Hepatocyte (in vitro differentiated cells): ENCODE data around the gene RPL10A. TPM values are rescaled to one million over a fixed set of nuclear protein-coding genes. Genes with fewer than 3 reads are reported as not detected.
A peak's percentile ranks its signal among the peaks of the same experiment; 100 is the strongest.
"Not testable (repeated sequence)": the region's sequence is repeated elsewhere in the genome, so short reads cannot be mapped to it uniquely, and the experiment has no call there.

Source experiments
- DNase-seq: peaks from one replicate; pipeline ENCODE4 v3.0.0-alpha.2; 2016; ENCODE audit warnings: low spot score
- H2AFZ ChIP-seq: fragments of 200-600 bp; sonication (generic); 2 replicates; pipeline ENCODE4 v1.6.0; 2016; ENCODE audit warnings: antibody characterized with exemption, mild to moderate bottlenecking
- H3K27ac ChIP-seq: fragments of 200-600 bp; sonication (generic); 2 replicates; pipeline ENCODE4 v1.5.1; 2016; ENCODE audit warnings: mild to moderate bottlenecking
- H3K27me3 ChIP-seq: fragments of 200-600 bp; sonication (generic); 2 replicates; pipeline ENCODE4 v1.6.1; 2016
- H3K36me3 ChIP-seq: fragments of 200-600 bp; sonication (generic); replicated peaks from 2 replicates; pipeline ENCODE4 v1.5.1; 2016; ENCODE audit warnings: low read depth; ENCODE audit not compliant: insufficient read depth
- H3K4me1 ChIP-seq: fragments of 200-600 bp; sonication (generic); 2 replicates; pipeline ENCODE4 v1.5.1; 2016; ENCODE audit warnings: mild to moderate bottlenecking, moderate library complexity; ENCODE audit not compliant: insufficient read depth
- H3K4me2 ChIP-seq: fragments of 200-600 bp; sonication (generic); 2 replicates; pipeline ENCODE4 v1.6.0; 2016
- H3K4me3 ChIP-seq: fragments of 200-600 bp; sonication (generic); 2 replicates; pipeline ENCODE4 v1.5.1; 2016; ENCODE audit warnings: mild to moderate bottlenecking
- H3K79me2 ChIP-seq: fragments of 200-600 bp; sonication (generic); 2 replicates; pipeline ENCODE4 v1.6.0; 2017; ENCODE audit warnings: mild to moderate bottlenecking
- H3K9me2 ChIP-seq: fragments of 200-600 bp; sonication (generic); replicated peaks from 2 replicates; pipeline ENCODE4 v1.6.0; 2017; ENCODE audit warnings: mild to moderate bottlenecking; ENCODE audit not compliant: insufficient read depth
- H3K9me3 ChIP-seq: fragments of 200-600 bp; sonication (generic); 2 replicates; pipeline ENCODE4 v1.5.1; 2016; ENCODE audit warnings: low read depth, mild to moderate bottlenecking
- H4K20me1 ChIP-seq: fragments of 200-600 bp; sonication (generic); 2 replicates; pipeline ENCODE4 v1.6.0; 2016; ENCODE audit warnings: mild to moderate bottlenecking; ENCODE audit not compliant: insufficient read depth, poor library complexity, severe bottlenecking
- EZH2 ChIP-seq: fragments of 200-600 bp; sonication (generic); IDR thresholded peaks from 2 replicates; pipeline ENCODE4 v1.6.1; 2016; ENCODE audit warnings: antibody characterized with exemption, mild to moderate bottlenecking, borderline replicate concordance
- EZH2phosphoT487 ChIP-seq: fragments of 200-600 bp; sonication (generic); IDR thresholded peaks from one replicate; pipeline ENCODE4 v1.6.1; 2018; ENCODE audit warnings: antibody characterized with exemption, mild to moderate bottlenecking, low read depth, moderate library complexity; ENCODE audit not compliant: unreplicated experiment, severe bottlenecking
- WGBS: methylation state at CpG from one replicate; pipeline ENCODE4 v1.1.6; 2016; ENCODE audit warnings: low lambda C conversion rate; ENCODE audit errors: missing lambda C conversion rate; 5-methylcytosine and 5-hydroxymethylcytosine counted together
- polyA plus RNA-seq: library from polyadenylated mRNA; unstranded; fragments of >200 nt; fragmentation: Nextera tagmentation; extraction: Ambion mirVana; gene quantifications from 2 replicates; pipeline ENCODE4 v1.2.1, GENCODE V29; 2016
- total RNA-seq: library from RNA; depleted of rRNA; stranded (reverse); fragments of >200 nt; gene quantifications from 2 replicates; pipeline ENCODE4 v1.2.3, GENCODE V29; 2014
- TF ChIP-seq, protein P1 (sequence below): fragments of 200-600 bp; sonication (generic); IDR thresholded peaks from 2 replicates; pipeline ENCODE4 v1.5.1; 2016; ENCODE audit warnings: antibody characterized with exemption, mild to moderate bottlenecking; ENCODE audit not compliant: poor library complexity

RPL10A gene
- total and polyA plus RNA-seq, 2 experiments from 2014 or later = 308 to 1,102 TPM

DNA sequence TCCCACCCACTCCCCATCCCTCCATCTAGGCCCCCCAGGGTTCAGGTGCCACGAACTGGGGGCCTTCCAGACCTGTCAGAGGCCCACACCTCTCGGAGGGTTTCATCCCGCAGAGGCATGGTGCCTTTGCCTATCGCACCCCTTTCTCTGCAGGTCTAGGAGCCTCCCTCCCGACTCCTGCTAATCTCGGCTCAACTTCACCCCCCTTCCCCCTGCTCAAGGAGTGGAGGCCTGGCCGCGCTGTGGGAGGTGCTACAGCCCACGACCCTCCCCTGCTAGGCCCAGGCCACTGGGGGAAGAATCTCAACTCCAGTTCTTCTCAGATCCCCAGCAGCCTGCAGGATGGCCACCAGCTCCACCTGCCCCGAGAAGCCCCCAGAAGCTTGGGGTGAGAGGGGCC is 44.5 kb downstream of the RPL10A start, which contains the start of gene TULP1:
TSS of gene TULP1 (minus strand) at position 157 of the 400 bp plus-strand sequence. CDS start at position 119, 38 bp downstream.
- peak within 1 kb of the TSS; percentile 46 for H3K4me2 ChIP-seq
- no peak within 1 kb of the TSS for H3K27ac ChIP-seq
- no peaks in the 10 kb centered on the region for H3K9me2 ChIP-seq
- DNase-seq = no peak
- WGBS = 77% methylated on average over 10 of the region's 10 CpGs
- TF ChIP-seq EZH2 (no peak), EZH2phosphoT487 (no peak)
- TF ChIP-seq, protein P1, sequence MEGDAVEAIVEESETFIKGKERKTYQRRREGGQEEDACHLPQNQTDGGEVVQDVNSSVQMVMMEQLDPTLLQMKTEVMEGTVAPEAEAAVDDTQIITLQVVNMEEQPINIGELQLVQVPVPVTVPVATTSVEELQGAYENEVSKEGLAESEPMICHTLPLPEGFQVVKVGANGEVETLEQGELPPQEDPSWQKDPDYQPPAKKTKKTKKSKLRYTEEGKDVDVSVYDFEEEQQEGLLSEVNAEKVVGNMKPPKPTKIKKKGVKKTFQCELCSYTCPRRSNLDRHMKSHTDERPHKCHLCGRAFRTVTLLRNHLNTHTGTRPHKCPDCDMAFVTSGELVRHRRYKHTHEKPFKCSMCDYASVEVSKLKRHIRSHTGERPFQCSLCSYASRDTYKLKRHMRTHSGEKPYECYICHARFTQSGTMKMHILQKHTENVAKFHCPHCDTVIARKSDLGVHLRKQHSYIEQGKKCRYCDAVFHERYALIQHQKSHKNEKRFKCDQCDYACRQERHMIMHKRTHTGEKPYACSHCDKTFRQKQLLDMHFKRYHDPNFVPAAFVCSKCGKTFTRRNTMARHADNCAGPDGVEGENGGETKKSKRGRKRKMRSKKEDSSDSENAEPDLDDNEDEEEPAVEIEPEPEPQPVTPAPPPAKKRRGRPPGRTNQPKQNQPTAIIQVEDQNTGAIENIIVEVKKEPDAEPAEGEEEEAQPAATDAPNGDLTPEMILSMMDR = no peak
- no peak within 1 kb of the TSS for H3K4me3 ChIP-seq
- H3K27me3 ChIP-seq = no peaks in the 10 kb centered on the region
- H4K20me1 ChIP-seq = no peaks in the 10 kb centered on the region
- H3K9me3 ChIP-seq = no peaks in the 10 kb centered on the region
- no peak within 1 kb of the TSS for H2AFZ ChIP-seq
- H3K36me3 ChIP-seq = no peaks in the 10 kb centered on the region
- H3K4me1 ChIP-seq = no peaks in the 10 kb centered on the region
- no peaks in the 10 kb centered on the region for H3K79me2 ChIP-seq

DNA sequence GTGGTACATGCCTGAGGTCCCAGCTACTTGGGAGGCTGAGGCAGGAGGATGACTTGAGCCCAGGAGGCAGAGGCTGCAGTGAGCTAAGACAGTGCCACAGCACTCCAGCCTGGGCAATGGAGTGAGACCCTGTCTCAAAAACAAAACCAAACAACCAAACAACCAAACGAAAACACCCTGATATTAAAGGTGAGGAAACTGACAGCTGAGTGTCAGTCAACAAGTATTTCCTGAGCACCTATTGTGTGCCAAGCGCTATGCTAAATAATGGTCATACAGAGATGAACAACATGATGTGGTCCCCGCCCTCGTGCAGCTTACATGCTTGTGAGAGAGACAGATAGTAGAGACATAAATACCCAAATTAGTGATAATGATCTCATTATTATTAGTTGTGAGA is 46.4 kb downstream of the RPL10A start:
- H4K20me1 ChIP-seq = no peaks in the 10 kb centered on the region
- H3K27ac ChIP-seq = no peak overlapping the region
- no peak for DNase-seq
- TF ChIP-seq EZH2phosphoT487 (no peak), EZH2 (no peak)
- TF ChIP-seq, protein P1 = no peak
- WGBS = 86% methylated on average over 4 of the region's 4 CpGs
- no peaks in the 10 kb centered on the region for H3K4me1 ChIP-seq
- H2AFZ ChIP-seq = no peak overlapping the region
- H3K79me2 ChIP-seq = no peaks in the 10 kb centered on the region
- H3K4me2 ChIP-seq = no peak overlapping the region
- no peak overlapping the region for H3K4me3 ChIP-seq
- H3K9me2 ChIP-seq = no peaks in the 10 kb centered on the region
- no peaks in the 10 kb centered on the region for H3K27me3 ChIP-seq
- no peaks in the 10 kb centered on the region for H3K9me3 ChIP-seq
- H3K36me3 ChIP-seq = no peaks in the 10 kb centered on the region

DNA sequence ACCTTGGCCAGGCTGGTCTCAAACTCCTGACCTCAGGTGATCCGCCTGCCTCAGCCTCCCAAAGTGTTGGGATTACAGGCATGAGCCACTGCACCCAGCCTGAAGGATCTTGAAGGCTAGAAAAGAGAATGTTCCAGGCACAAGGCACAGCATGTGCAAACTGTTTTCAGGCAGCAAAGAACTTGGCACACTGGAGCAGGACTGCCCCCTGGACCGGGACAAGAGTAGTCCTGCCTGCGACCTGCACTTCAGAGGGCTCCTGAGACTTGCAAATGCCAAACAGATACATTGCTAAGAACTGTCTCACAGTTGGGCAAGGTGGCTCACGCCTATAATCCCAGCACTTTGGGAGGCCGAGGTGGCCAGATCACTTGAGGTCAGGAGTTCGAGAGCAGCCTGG is 47.7 kb downstream of the RPL10A start:
- not testable (repeated sequence) for H3K9me2 ChIP-seq, H3K27me3 ChIP-seq, H2AFZ ChIP-seq, DNase-seq, H3K36me3 ChIP-seq, H3K9me3 ChIP-seq, H3K4me1 ChIP-seq, H3K4me3 ChIP-seq, H3K4me2 ChIP-seq, H3K79me2 ChIP-seq, H4K20me1 ChIP-seq, H3K27ac ChIP-seq
- 86% methylated on average over 6 of the region's 6 CpGs for WGBS

DNA sequence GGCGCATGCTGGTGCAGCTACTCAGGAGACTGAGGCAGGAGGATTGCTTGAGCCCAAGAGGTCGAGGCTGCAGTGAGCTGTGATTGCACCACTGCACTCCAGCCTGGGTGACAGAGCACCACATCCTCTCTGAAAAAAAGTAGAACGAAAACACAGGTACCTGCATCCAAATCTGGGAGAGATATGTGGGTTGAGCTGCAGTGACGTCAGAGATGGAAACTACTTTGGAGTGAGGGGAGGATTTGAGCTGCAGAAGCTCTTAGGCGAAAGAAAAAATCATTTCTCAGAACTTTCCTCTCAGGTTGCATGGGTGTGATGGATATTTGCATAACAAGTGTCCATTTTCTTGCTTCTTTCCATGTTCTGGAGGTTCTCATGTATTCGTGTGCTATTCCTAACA is 48.5 kb downstream of the RPL10A start:
- DNase-seq = no peak
- no peaks in the 10 kb centered on the region for H3K27me3 ChIP-seq
- no peaks in the 10 kb centered on the region for H4K20me1 ChIP-seq
- no peaks in the 10 kb centered on the region for H3K9me2 ChIP-seq
- no peaks in the 10 kb centered on the region for H3K9me3 ChIP-seq
- no peak overlapping the region for H2AFZ ChIP-seq
- H3K27ac ChIP-seq = no peak overlapping the region
- H3K79me2 ChIP-seq = no peaks in the 10 kb centered on the region
- no peak for TF ChIP-seq EZH2phosphoT487
- no peak for TF ChIP-seq EZH2
- TF ChIP-seq, protein P1 = no peak
- 81% methylated on average over 6 of the region's 6 CpGs for WGBS
- no peak overlapping the region for H3K4me3 ChIP-seq
- H3K4me2 ChIP-seq = no peak overlapping the region
- H3K4me1 ChIP-seq = no peaks in the 10 kb centered on the region
- no peaks in the 10 kb centered on the region for H3K36me3 ChIP-seq

DNA sequence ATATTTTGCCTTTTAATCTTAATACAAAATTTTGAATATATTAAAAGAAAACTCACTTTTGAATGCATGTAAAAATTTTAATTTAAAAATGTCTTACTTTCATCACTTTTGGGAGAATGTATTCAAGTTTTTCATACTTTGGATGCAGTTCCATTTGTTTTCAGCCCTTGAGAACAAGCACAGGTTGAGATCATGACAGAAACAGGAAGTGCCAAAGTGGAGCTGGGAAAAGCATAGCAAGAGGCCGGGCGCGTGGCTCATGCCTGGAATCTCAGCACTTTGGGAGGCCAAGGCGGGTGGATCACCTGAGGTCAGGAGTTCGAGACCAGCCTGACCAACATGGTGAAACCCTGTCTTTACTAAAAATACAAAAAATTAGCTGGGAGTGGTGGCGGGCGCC is 49.8 kb downstream of the RPL10A start:
- H4K20me1 ChIP-seq, H3K79me2 ChIP-seq, DNase-seq, H3K4me3 ChIP-seq, H3K27me3 ChIP-seq, H3K27ac ChIP-seq, H3K9me2 ChIP-seq, H2AFZ ChIP-seq, H3K4me2 ChIP-seq, H3K36me3 ChIP-seq, H3K4me1 ChIP-seq, H3K9me3 ChIP-seq: not testable (repeated sequence)
- WGBS = 80% methylated on average over 7 of the region's 7 CpGs
